Measurements from ENCODE around the gene DPF3.

Gene DPF3

DNA sequence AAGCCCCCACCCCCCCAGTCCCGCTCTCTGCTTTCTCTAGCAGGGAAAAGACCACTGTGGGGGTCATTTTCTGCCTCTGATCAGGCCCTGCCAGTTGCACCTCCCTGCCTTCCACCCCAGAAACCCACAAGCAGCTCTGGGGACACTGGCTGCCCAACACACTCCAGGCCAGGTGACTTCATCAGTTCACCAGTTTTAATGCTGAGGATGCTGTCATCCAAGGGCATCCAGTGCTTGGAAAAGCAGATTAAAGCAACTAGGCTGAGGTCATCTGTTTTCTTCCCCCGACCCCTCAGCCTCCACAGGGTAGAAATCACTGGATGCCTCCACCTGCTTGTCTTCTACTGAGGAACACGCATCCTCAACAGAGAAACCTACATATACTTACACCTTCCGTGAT lies 282.4 kb downstream of the DPF3 start:
- no peak for DNase-seq

DNA sequence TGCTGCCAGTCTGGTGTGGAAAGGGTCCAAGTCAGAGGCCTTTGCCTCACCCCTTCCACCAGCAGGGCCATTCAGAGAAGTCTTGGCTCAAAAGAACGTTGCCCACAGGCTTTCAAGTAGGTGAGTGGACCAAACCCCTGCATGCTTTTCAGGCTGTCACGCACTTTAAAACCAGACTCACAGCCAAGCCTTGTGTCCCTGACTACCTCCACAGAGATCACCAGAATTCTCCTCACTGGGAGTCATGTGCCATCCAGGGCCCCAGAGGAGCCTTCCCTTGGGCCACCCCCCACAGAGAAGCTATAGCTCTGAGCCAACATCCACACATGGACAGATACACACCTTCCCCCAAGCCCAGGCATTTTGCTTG lies 283.1 kb downstream of the DPF3 start:
- DNase-seq: no peak

DNA sequence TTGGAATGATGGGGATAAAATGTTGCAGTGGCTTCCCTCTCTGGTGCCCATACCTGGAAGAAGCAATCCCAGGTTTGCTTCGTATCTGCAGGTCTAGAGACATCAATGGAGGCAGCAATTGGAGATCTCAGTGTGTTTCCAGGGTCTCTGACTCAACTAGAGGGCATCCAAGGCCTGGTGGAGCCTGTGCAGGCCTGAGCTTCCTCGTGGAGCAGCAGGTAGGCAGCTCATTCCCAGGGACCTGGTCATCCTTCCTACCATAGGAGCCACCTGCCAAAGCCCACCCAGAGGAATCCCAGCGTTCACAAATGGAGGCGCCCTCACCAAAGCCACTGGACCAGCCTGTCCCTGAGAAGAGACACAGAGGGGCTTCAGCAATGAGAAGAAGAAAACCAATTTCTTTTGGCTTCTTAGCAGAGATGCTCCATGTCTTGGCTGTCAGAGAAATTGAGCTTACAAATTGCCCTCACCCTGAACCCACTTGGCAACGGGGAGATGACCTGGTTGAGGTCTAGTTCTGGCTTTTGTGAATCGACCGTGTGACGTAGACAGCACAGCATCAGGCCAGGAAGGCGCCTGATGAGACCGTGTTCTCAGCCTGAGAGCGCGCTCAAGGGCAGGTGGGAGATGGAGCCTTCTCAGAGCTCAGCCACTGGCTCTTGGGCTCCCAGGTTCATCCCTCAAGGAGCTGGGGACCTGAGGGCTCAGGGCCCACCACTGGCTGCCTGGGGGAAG lies 283.6 kb downstream of the DPF3 start:
- no peak for DNase-seq

DNA sequence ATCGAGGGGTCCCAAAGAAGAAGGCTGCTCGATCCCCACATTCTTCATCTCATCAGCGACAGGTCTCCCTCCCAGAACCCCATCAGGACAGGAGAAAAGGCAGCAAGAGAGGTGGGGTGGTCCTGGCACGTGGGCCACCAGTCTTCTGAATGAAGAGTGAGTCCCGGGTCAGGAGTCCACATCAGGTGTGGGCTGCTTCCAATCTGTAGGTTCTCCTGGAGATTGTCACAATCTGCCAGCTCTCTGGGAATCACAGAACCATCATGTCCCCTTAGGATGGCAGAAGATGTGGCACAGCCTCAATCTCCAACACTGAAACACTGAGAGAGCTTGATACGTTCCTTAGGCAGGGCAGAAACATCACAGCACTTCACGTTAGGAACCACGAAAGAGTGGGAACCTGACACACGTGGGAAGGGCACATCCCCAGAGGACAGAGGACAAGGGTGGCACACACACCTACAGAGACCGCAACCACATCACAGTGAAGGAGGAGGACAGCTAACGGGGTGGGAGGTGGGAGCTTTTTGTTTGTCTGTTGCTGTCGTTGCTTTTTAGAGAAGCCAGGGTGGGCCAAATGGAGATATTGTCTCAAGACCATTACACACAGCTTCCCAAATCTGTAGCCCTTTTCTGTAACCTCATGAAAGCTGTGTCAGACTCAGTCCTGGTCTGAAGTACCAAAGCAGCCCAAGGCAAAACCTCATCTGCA lies 284.5 kb downstream of the DPF3 start:
- no peak for DNase-seq

DNA sequence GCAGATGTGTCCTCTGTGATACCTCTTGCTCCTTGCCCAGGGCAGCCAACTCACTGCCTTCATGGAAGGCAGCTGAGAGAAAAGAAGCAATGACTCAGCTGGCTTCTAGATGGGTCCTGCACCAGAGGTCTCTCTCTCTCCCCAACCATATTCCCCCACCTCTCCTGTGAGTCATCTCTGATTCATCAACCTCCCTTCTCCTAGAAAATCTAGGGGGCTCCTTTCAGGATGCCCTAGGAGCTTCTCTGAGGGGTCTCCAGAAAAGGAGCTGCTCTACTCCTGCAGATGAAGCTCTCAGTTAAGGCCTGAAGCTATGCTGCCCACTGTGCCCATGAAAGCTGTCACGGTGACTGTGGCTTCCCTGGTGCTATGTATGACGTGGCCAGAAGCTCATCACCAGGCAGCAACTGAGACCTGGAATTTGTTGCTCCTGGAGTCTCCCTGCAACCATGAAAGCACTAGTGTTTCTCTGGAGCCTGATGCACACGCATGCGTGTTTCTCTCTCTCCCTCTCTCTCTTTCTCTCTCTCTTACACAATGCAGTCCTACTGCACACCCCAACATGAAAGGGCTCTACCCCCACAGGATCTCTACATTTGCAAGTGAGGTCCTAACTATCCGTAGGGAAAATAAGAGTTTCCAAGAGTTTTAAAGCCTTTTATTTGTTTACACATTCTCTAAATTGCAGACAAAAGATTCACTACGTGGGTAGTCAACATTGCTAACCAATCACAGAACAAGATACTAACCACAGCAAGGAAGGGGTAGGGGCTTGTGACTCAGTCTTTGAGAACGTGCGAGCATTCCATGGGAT lies 285.3 kb downstream of the DPF3 start:
- DNase-seq: no peak

DNA sequence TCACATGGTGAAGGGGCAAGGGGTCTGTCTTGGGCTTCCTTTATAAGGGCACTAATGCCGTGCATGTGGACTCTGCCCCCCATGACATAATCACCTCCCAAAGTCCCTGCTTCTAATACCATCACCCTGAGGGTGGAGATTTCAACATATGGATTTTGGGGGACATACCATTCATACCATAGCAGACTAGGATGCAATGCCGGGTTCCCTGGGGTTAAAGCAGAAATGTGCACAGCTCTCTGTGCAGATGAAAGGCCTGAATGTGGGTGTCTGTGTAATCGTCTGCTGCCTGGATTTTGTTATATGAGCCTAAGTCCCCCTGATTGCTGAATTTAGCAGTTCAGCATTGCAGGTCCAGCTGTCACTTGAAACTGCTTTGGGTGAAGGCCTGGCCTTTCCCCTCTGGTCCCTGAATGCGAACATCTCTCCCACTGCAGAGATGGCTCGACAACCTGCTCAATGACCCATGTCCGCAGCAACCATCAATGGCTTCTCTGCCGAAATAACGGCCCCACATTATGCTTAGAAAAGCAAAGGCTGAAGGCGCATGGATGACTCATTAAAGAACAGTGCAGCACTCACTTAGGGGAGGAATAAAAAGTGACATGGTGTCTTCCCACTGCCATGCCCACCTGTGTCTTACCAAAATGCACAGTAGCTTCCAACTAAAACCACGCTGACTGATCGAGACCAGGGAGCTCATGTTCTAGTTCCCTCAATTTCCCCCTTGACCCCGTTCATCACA lies 286.3 kb downstream of the DPF3 start:
- no peak for DNase-seq

DNA sequence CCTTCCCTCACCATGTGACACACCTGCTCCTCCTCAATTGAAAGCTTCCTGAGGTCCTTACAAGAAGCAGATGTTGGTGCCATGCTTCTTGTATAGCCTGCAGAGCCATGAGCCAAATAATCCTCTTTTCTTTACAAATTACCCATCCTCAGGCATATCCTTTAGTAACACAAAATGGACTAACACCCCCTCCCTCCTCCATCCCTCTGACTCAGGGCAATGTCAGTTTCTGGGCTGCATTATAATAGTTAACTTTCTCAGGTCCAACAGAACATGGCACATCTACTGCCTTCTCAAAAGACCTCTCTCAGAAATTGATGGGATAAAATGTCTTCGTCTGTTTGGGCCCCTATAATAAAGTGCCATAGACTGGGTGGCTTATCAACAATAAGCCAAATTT lies 287.0 kb downstream of the DPF3 start:
- no peak for DNase-seq

DNA sequence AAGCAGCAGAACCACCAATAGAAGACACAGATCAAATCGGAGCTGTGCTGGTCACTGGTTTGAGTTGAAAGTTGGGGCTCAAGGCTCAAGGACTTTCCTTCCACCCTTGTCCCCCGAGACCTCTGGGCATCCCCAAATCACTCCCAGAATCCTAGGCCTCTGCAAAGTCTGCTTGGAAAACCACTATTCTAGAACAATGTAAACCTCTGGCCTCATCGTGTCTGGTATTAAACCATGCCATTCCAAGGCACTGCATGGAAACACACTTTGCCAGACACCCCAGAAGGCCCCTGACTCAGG lies 288.0 kb downstream of the DPF3 start:
- DNase-seq: no peak

DNA sequence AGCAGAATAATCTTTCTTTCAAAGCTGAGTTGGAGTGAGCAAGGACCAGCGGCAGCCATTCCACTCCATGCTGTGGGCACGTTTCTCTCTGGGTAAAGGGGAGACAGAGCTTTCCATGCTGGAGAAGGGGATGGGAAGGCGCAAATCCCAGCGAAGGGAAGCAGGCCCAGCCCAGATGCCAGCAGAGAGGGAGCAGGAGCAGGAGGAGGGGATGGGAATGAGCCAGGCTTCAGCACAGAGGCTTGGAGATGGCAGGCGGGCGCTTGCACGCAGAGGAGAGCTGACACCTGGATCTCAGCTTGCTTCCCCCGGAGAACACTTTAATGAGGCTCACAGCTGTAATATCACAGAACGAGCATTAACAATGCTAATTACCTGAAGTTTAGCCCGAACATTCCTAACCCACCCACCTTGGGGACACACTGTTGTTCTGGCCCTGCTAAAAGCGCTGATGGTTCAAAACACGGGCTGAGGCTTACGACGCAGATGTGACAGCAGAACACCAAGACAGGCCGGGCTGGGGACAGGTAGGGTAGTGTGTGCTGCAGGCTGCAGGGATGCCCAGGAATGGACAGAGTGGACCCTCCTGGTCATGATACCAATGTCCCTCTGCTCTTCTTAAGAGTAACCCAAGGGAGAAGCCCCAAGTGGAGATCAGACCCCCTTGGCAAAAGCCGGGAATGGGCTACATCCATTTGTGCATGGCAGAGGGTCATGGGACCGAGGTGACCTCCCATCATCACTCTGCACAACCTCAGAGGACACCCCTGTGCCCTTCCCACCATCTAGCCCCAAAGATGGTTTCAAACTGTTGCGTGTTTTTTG lies 288.6 kb downstream of the DPF3 start:
- DNase-seq: no peak

DNA sequence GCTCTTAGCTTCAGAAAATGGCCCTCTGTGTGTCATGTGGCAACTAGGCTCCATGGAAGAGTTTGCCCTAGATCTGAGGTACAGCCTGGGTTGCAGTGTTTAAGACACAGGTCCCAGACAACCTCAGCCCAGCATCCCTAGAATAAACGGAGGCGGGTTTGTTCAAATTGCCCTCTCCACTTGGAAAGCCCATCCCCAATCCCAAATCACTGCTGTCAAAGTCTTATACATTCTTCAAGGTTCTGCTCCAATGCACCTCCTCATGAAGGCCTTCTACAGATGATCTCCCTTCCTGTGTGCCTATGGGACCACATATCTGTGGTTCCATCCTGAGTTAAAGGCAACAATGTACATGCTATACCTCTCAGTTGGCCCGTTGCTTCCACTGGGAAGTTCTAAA lies 289.8 kb downstream of the DPF3 start:
- no peak for DNase-seq

DNA sequence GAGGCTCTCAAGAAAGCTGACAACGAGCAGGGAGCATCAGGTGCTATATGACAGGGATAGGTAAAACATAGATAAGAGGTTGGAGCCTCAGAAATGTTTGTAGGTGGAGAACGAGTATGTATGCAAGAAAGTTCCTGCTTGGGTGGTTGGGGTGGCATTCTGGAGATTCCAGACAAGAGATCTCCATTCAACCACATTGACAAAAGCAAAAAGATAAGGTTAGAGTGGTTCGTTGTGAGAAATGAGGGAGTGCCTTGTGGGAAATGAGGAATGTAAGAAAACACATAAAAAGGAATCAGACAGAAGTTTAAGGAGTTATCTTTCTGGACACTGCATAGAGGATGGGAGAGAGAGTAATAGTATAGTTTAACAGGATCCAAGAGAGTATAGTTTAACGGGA lies 290.3 kb downstream of the DPF3 start:
- DNase-seq: no peak

DNA sequence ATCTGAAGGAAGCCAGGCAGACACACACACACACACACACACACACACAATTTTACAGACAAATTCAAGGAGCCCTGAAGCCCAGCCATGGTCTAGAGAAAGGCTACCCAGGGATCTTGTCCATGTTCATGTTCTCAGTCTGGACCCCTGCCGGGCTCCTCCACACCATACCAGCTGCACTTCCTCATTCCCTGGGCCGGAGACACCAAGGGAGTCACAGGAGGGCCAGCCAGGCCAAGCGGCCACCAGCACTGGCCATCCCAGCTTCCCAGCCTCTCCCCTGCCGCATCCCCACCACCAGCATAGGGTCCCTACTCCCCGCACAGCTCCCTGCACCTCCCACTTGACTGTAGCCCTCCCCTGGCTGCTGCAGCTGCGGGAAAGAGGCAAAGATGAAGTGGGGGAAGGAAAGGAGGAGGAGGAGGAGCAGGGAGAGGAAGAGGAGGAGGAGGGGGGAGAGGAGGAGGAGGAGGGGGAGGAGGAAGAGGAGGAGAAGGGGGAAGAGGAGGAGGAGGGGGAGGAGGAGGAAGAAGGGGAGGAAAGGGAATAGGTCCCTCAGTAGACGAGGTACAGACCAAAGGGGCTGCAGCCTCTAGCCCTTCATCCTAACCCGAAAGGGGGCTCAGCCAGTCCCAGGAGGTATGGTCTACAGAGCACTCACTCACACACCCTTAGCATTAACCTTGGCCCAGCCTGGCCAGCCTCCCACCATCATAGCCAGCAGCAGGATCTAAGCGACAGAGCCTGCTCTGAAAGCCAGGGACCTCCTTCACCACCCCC lies 293.2 kb downstream of the DPF3 start:
- peak in 3 of 4 experiments; percentile 32 to 42 (median 38) for DNase-seq

DNA sequence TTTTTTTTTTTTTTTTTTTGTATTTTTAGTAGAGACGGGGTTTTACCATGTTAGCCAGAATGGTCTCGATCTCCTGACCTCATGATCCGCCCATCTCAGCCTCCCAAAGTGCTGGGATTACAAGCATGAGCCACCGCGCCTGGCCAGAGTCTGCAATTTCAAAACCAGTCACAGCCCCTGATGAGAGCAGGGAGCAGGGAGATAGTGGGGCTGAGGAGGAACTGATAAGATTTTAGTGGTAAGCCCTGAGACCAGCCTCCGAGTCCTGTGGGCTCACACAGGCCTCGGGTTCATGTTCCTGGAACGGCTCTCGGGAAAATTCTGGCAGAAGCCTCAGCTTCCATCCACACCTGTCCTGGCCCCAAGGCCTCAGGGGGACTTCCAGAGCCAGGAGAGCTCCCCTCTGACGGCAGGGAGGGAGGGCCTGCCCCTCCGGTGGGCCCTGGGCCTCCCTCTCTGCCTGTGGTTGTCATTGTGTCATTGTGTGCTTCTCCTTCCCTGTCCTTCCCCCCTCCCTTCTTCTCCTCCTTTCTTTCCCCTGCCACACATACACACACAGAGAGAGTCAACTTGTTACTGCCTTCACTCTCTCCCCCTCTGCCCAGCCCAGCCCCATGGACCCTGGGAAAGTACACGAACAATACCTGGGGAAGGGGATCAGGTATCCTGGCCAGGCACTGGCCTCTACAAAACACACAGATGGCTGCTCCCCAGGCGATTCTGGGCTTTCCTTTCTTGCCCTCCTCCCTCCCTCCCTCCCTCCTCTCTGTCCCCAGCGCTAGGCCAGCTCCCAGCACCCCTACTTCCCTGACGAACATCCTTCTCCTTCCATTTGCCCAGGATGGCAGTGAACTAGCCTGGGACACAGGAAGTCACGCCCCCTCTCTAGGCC lies 294.1 kb downstream of the DPF3 start:
- DNase-seq: no peak

DNA sequence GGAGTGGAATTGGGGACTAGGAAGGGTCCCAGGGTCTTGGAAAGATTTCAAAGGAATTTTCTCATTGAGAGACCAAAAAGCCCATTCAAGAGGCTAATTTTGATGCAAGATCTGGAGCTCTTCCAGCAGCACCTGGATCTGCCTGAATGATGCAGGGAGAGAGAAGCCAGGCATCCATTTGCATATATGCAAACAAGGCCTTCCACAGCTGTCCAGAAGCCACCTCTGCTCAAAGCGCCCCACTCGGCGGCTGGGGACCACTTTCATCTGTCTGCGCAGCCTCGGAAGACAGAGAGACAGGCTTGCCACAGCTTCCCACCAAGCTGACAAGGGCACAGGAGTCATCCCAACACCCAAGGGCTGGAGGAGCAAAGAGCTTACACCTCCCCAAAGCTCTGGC lies 295.6 kb downstream of the DPF3 start:
- DNase-seq: no peak

DNA sequence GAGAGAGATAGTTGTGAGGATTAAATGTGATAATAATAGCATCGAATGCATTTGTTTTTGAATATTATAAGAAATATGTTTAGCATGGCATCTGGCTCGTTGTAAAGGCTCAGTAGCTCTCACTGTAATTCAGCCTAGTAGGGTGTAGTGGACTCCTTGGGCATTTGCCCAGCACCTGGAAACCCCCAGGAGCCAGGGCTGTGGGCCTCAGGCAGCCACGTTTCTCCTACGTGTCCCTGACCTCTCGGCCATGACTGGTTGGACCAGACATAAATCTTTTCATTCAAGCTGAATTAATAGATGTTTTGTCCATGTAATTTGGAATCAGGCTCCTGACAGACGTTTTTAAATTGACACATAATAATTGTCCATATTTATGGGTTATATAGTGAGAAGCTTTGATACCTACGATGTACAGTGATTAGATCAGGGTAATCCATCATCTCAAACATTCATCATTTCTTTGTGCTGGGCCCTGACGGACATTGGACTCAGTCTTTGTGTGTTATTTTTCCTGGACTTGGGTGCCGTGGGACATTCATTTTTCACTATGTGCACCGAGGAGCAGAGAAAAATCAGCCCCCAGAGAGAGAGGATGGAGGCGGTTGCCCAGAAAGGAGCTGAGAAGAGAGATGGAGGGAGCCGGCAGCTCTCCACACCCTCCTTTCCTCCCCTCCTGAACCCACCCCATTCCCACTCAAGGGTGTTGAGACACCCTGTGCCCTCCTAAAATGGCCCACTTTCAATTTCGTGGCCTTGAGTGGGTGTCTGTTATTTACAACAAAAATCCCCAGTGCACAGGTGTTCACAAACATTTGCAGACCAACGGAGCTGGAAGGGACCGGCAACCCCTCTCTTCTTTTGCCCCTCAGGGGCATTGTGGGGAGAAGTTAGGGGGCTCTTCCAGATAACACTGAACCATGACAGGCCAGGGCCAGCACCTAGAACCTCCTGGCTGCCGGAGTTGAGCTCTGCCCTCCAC lies 296.4 kb downstream of the DPF3 start:
- no peak for DNase-seq

DNA sequence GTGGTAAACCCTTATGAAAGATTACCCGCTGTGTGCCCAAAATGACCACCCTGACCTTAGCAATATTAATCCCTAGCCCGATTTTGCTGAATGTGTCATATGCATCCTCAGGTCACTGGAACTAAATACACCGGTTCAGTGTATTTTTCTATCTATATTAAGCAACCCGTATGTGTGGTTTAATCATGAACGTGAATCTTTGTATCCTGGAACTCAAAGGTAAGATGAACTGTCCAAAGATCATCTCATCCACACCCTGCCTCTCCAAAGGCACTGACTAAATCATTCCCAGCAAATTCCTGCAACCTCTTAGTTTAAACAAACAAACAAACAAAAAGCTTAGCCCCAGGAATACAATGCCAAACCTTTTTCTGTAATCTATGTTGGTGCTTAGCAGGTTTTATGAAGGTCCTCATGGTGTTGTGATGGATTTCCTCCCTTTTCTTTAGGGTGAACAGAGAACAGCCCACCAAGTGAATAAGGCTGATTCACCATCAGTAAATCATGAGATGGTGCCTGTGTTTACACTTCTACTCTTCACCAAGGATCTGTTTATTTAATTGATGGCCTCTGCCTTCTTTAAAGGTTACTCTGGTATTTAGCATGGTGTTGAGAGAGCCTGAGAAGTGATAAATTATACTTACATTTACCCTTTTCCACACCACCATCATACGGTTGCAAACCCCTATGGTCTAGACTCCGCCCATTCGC lies 298.6 kb downstream of the DPF3 start:
- DNase-seq: no peak

DNA sequence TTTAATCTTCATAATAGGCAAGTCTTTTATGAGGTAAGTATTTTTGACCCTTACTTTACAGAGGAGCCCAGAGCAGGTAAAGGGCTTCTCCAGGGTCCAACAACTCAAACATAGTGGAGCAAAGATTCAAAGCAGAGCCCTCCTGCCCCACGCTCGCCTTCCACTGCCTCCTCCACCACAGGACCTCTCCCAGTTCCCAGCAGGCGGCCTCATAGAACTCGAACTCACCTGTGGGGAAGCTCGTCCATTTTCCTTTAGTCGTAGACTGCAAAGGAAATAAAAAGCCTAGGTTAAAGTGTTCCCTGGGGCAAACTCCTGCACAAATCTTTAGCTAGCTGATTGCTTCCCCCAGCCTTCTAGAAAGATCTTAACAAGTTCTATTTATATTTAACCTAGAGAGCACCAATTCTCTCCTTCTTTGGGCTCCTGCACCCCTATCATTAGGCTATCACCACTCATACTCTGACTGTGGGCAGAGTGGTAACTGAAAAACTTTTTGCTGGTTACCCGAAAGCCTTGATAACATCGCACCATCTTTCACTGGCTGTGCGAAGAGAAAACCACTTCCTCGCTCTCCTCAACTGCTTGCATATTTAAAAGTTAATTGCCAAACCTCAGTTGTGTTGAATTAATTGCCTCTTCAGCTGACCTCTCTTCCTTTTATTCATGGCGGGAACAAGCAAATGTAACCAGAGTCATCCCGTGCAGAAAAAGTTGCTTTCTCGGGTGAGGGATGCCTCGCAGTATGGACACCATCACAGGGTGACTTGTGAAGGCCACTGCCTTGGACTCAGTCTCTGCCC lies 299.6 kb downstream of the DPF3 start:
- DNase-seq: no peak

DNA sequence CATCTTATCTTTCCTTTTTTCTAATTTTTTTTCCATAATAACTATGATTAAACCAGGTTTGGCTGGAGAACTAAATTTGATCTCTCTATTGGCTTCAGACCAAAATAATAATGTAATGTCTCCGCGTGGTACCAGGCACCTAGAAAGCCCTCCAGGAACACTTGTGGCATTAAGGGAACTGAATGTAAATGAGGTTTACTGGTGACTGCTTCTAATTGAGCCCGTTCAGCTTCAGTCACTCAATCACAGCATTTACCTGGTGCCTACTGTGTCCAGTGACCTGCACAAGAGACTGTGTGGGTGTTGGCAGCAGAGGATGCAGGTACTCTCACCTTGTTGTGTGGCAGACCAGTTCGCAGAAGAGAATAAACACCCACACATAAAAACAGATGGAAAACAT lies 302.5 kb downstream of the DPF3 start:
- no peak for DNase-seq

All from suppressor macrophage (primary cell).